DOHH2 (cell line): ENCODE data around the gene PAPOLB.

Source experiments
- H3F3A ChIP-seq: fragments of 200-600 bp; sonication (generic), shearing (Covaris generic); 2 replicates; pipeline ENCODE4 v1.6.0; 2016; ENCODE audit warnings: antibody characterized with exemption, mild to moderate bottlenecking; ENCODE audit not compliant: control insufficient read depth, insufficient read depth
- H3K27ac ChIP-seq: fragments of 200-600 bp; sonication (generic); 2 replicates; pipeline ENCODE4 v1.5.1; 2014; ENCODE audit warnings: low read depth, mild to moderate bottlenecking, low read length, moderate library complexity
- H3K27me3 ChIP-seq: fragments of 200-600 bp; sonication (generic); 2 replicates; pipeline ENCODE4 v1.6.1; 2014; ENCODE audit warnings: mild to moderate bottlenecking, low read length, mixed read lengths; ENCODE audit not compliant: control insufficient read depth
- H3K36me3 ChIP-seq: fragments of 200-600 bp; sonication (generic); 2 replicates; pipeline ENCODE4 v1.6.1; 2014; ENCODE audit warnings: mild to moderate bottlenecking, low read length, moderate library complexity, mixed read lengths; ENCODE audit not compliant: control insufficient read depth
- H3K4me1 ChIP-seq: fragments of 200-600 bp; sonication (generic); 2 replicates; pipeline ENCODE4 v1.6.1; 2014; ENCODE audit warnings: mild to moderate bottlenecking, low read length, mixed read lengths; ENCODE audit not compliant: control insufficient read depth
- H3K4me2 ChIP-seq: fragments of 200-600 bp; sonication (generic); 2 replicates; pipeline ENCODE4 v1.6.0; 2014; ENCODE audit warnings: mild to moderate bottlenecking, low read length, moderate library complexity
- H3K4me3 ChIP-seq: fragments of 200-600 bp; sonication (generic); 2 replicates; pipeline ENCODE4 v1.5.1; 2014; ENCODE audit warnings: mild to moderate bottlenecking, low read length, mixed read lengths
- H3K79me2 ChIP-seq: fragments of 200-600 bp; sonication (generic); 2 replicates; pipeline ENCODE4 v1.6.1; 2014; ENCODE audit warnings: mild to moderate bottlenecking, low read length, mixed read lengths; ENCODE audit not compliant: control insufficient read depth
- H3K9me2 ChIP-seq: fragments of 200-600 bp; sonication (generic); replicated peaks from 2 replicates; pipeline ENCODE4 v1.6.1; 2014; ENCODE audit warnings: mild to moderate bottlenecking, low read length, mixed read lengths; ENCODE audit not compliant: control insufficient read depth
- H3K9me3 ChIP-seq: fragments of 200-600 bp; sonication (generic); 2 replicates; pipeline ENCODE4 v1.6.1; 2014; ENCODE audit warnings: antibody characterized with exemption, low read length, mixed read lengths; ENCODE audit not compliant: control insufficient read depth, insufficient read depth
- H4K20me1 ChIP-seq: fragments of 200-600 bp; sonication (generic); 2 replicates; pipeline ENCODE4 v1.6.0; 2014; ENCODE audit warnings: low read depth, mild to moderate bottlenecking, antibody characterized with exemption, low read length, moderate library complexity; ENCODE audit not compliant: control insufficient read depth, insufficient read depth
- EZH2phosphoT487 ChIP-seq: fragments of 200-600 bp; sonication (generic); IDR thresholded peaks from 2 replicates; pipeline ENCODE4 v1.6.1; 2017; ENCODE audit warnings: borderline replicate concordance, mild to moderate bottlenecking, antibody characterized with exemption, low read length, moderate library complexity, mixed read lengths
- TF ChIP-seq, protein P1 (sequence below): fragments of 200-600 bp; sonication (generic); IDR thresholded peaks from one replicate; pipeline ENCODE4 v1.5.1; 2014; ENCODE audit warnings: antibody characterized with exemption, mild to moderate bottlenecking, low read depth, low read length; ENCODE audit not compliant: poor library complexity, severe bottlenecking

Gene PAPOLB

DNA sequence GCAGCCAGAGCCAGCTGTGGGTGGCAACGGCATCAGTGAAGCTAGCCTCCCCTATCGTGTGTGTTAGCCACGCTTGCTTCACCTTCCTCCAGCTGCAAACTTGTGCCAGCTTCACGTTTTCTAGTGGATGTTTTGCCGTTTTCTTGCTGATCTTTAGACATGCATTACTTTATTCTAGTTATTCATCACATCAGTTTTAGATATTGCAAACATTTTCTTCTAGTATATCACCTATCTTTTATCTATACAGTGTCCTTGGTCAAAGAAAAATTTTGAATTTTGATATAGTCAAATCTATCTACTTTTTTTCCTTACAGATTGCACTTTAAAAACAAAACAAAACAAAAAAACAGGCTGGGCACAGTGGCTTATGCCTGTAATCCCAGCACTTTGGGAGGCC is 6.7 kb upstream of the PAPOLB start:
- no peak overlapping the region for H3K27ac ChIP-seq
- H3K4me1 ChIP-seq: no peaks in the 10 kb centered on the region
- TF ChIP-seq EZH2phosphoT487: no peak
- TF ChIP-seq, protein P1, sequence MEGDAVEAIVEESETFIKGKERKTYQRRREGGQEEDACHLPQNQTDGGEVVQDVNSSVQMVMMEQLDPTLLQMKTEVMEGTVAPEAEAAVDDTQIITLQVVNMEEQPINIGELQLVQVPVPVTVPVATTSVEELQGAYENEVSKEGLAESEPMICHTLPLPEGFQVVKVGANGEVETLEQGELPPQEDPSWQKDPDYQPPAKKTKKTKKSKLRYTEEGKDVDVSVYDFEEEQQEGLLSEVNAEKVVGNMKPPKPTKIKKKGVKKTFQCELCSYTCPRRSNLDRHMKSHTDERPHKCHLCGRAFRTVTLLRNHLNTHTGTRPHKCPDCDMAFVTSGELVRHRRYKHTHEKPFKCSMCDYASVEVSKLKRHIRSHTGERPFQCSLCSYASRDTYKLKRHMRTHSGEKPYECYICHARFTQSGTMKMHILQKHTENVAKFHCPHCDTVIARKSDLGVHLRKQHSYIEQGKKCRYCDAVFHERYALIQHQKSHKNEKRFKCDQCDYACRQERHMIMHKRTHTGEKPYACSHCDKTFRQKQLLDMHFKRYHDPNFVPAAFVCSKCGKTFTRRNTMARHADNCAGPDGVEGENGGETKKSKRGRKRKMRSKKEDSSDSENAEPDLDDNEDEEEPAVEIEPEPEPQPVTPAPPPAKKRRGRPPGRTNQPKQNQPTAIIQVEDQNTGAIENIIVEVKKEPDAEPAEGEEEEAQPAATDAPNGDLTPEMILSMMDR: no peak
- no peaks in the 10 kb centered on the region for H3K36me3 ChIP-seq
- no peaks in the 10 kb centered on the region for H3K9me2 ChIP-seq
- no peaks in the 10 kb centered on the region for H4K20me1 ChIP-seq
- H3K27me3 ChIP-seq: peaks cover 7% of the 10 kb centered on the region; the same call in 1 of the 2 replicates
- no peaks in the 10 kb centered on the region for H3K79me2 ChIP-seq
- H3K9me3 ChIP-seq: no peaks in the 10 kb centered on the region
- H3K4me3 ChIP-seq: no peak overlapping the region
- H3F3A ChIP-seq: no peaks in the 10 kb centered on the region
- H3K4me2 ChIP-seq: no peak overlapping the region

DNA sequence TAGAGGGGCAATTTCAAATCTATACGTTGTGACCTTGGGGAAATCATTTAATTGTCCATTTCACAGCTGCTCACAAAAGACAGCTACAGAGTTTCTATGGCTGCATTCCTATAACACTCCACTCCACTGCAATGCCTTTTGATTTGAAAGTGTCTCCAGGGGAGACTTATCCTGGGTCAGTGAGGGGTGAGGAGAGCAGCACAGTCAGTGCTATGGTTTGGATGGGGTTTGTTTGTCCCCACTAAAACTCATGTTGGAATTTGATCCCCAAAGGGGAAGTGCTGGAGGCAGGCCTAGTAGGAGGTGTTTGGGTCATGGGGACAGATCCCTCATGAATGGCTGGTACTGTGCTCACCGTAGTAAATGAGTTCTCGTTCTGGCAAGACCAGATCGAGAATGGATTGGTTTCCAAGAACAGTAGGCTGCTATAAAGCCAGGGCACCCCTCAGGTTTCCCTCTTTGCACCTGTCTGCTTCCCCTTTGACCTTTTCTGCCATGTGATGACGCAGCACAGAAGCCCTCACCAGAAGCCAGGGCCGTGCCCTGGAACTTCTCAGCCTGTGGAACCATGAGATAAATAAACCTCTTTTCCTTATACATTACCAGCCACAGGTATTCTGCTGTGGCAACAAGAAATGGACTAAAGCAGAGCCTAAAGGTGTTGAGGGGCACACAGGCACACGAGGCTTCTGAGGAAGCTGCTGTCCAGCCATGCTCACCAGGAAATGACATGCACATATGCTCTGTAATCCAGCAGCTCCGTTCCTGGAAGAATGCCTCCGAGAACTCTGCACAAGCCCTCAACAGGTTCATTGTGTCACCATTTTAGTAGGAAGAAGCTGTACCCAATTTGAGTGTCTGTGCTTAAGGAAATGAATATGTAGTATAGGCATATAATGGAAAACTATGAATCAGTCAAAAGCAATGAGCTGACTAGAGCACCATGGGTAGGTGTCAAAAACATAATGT is 5.0 kb upstream of the PAPOLB start:
- Histone ChIP-seq H3K4me1 (no peaks in the 10 kb centered on the region), H3F3A (no peaks in the 10 kb centered on the region), H3K9me3 (no peaks in the 10 kb centered on the region), H4K20me1 (no peaks in the 10 kb centered on the region), H3K27me3 (peaks cover 13% of the 10 kb centered on the region; the same call in 1 of the 2 replicates), H3K79me2 (no peaks in the 10 kb centered on the region), H3K36me3 (no peaks in the 10 kb centered on the region), H3K4me3 (no peak overlapping the region), H3K9me2 (no peaks in the 10 kb centered on the region), H3K27ac (no peak overlapping the region), H3K4me2 (no peak overlapping the region)
- no peak for TF ChIP-seq EZH2phosphoT487
- TF ChIP-seq, protein P1: no peak

DNA sequence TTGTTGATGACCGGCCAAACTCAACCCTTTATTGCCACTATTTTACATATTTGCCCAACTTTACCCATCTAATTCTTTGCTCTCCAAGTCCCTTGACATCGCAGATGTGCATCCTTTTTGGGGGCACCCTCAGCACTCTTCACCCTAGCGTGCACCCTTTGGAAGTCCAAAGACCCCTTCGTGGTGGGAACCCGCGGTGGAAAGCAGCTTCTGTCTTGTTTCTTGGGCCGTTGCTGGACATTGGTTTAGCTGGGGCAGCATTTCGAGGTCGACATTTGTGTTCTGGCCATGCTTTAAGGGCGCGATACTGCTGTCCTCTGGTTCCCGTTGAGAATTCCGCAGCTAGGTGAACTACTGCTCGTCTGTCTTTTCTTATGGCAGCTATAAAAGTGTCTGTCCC is 326 bp upstream of the PAPOLB start:
- Histone ChIP-seq H3K27ac (no peak overlapping the region), H3K36me3 (no peaks in the 10 kb centered on the region), H3K27me3 (peaks cover 24% of the 10 kb centered on the region), H4K20me1 (no peaks in the 10 kb centered on the region), H3K9me2 (no peaks in the 10 kb centered on the region), H3K79me2 (no peaks in the 10 kb centered on the region), H3F3A (no peaks in the 10 kb centered on the region), H3K4me1 (no peaks in the 10 kb centered on the region), H3K4me3 (no peak overlapping the region), H3K4me2 (no peak overlapping the region), H3K9me3 (no peaks in the 10 kb centered on the region)
- TF ChIP-seq, protein P1: no peak
- no peak for TF ChIP-seq EZH2phosphoT487
